IPS-11a (cell line): ENCODE results near the gene ST3GAL4.
"Not testable (repeated sequence)": the region's sequence is repeated elsewhere in the genome, so short reads cannot be mapped to it uniquely, and the experiment has no call there.

Experiments used
- H3K4me3 ChIP-seq: one replicate; pipeline ENCODE4 v1.5.1; 2013; ENCODE audit warnings: low read depth, low read length, control low read depth

ST3GAL4 gene, protein sequence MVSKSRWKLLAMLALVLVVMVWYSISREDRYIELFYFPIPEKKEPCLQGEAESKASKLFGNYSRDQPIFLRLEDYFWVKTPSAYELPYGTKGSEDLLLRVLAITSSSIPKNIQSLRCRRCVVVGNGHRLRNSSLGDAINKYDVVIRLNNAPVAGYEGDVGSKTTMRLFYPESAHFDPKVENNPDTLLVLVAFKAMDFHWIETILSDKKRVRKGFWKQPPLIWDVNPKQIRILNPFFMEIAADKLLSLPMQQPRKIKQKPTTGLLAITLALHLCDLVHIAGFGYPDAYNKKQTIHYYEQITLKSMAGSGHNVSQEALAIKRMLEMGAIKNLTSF

DNA sequence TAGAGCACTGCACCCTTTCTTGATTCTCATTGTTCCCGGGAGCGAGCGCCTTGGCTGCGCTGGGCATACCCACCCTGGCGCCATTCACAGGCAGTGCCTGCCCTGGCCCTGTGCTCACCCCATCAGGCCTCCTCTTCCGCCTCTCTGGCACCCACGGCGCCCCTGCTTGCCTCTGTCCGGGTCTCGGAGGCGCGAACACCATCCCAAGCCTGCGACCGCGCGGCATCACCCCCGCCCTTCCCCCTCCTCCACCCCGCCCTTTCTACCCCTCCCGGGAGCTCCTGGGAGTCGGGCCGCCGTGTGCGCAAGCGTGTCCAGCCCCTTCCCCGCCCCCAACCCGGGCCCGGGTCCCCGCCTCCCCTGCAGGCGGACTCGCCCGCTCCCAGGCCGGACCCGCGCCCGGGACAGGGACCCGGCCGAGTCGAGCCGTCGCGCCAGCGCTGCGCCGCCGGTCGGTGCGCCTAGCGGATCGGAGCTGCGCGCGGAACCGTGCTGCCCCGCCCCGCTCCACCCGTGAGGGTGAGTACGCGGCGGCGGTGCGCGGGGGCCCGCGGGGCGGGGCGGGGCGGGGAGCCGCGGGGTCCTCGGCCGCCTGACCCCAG lies at the start of gene ST3GAL4:
Gene ST3GAL4 (plus strand): TSS at position 363 of the 602 bp plus-strand sequence. CDS start 50,470 bp downstream, outside the sequence.
- peak within 1 kb of the TSS; percentile 85 for H3K4me3 ChIP-seq

DNA sequence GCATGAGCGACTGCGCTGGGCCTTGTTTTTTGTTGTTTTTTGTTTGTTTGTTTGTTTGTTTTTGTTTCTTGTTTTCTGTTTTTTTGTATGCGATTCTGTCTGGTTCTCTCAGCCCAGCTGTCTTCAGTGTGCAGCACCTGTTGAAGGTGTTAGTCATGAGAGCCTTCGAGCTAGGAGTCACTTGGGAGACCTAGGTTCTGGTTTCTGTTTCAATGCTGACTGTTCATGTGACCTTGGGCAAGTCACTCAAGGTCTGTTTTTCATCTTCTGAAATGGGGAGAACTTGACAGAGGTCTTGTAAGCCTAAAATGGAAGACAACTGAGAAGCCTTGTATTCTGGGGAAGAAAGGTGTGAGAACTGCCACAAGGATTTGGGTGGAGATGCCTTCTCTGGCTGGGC lies 49.8 kb upstream of the ST3GAL4 start:
- H3K4me3 ChIP-seq = no peak overlapping the region

DNA sequence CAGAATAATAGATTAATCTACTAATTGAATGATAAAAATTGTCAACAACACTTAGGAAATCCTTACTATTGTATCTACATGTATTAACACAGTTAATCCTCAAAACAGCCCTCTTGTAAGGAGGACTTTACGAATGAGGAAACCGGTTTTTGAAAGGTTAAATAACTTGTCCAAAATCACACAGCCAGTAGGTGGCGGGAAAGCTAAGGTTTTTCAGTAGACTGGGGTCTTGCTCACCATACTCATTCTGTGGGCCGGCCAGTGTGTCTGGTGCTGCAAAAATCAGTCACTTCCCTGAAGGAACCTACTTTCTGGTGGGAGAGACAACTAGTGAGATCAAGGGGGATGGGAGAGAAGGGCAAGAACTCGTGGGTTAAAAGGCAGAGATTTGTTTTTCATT lies 47.8 kb upstream of the ST3GAL4 start:
- no peak overlapping the region for H3K4me3 ChIP-seq

DNA sequence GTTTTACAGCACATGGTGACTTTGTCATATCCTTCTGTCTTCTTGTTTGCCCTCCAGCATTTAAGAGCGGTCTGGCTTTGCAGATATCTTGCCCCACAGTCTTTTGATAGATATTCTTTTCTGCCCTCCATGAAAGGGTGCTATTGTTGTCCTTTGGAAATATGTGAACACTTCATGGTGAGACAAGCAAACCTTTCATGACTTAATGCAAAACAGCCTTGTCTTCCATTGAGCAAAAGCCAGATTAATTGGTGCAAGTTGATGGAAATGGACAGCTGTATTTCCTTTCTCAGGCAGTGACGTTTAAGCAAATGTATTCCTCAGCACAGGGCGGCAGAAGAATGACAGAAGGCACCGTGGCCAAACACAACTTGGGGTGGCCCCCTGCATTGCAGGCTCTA lies 47.2 kb upstream of the ST3GAL4 start:
- H3K4me3 ChIP-seq = no peak overlapping the region

DNA sequence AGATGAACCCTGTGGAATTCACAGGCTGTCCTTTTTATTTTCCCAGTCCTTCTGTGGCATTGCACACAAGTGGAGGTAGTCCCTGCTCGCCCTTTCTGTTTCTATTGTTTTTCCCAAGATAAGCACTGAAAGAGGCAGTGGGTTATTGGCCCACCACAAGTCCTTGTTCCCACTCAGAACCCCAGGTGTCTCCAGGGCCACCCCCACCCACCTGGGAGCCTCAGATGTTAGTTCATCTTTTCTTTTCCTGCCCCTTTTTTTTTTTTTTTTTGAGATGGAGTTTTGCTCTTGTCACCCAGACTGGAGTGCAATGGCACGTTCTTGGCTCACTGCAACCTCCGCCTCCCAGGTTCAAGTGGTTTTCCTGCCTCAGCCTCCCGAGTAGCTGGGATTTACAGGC lies 46.7 kb upstream of the ST3GAL4 start:
- not testable (repeated sequence) for H3K4me3 ChIP-seq

DNA sequence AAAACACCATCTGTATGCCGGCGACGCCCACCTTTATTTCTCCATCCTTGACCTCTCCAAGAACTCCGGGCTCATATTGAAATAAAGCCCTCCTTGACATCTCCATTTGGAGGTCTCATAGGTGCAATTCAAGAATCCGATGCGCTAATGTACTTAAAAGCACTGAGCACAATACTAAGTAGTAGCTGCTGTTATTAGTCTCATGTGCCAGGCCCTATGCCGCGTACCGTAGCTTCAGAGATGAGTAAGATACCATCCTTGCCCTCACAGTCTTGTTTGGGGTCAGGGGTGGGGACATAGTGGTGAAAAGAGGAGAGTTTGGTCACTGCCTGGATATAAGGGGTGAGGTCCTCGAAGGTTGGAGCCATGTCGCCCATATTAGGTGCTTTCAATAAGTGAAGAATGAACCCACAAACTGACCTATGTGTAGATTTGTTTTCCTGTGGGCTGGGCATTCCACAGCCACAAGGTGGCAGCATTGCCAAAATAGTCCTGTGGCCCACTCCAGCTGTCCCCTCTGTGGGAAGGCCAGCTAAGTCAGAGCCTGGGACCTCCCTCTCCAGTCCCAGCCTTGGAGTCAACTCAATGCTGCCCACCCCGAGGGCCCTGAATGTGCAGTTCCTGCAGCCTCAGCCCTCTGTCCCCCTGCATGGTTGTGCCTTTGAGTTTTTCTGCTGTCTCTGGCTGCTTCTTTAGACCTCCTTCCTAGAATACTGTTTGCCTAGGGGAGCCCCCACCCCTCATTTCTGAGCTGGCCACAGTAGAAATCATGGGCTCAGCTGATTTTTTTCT lies 45.1 kb upstream of the ST3GAL4 start:
- H3K4me3 ChIP-seq = no peak overlapping the region

DNA sequence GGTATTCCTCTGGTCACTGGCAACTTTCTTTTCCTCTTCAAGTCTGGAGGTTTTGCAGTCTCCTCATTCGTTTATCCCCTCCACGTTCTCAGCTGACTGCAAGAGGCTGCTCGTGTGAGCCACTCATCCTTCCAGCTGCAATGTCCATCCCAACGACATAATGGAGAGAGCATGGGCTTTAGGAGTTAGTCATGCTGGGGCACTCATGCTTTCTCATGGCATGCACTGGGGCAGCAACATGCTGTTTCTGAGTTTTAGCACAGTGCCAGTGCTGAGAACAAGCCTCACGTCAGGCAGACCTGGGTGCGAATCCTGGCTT lies 44.5 kb upstream of the ST3GAL4 start:
- no peak overlapping the region for H3K4me3 ChIP-seq

DNA sequence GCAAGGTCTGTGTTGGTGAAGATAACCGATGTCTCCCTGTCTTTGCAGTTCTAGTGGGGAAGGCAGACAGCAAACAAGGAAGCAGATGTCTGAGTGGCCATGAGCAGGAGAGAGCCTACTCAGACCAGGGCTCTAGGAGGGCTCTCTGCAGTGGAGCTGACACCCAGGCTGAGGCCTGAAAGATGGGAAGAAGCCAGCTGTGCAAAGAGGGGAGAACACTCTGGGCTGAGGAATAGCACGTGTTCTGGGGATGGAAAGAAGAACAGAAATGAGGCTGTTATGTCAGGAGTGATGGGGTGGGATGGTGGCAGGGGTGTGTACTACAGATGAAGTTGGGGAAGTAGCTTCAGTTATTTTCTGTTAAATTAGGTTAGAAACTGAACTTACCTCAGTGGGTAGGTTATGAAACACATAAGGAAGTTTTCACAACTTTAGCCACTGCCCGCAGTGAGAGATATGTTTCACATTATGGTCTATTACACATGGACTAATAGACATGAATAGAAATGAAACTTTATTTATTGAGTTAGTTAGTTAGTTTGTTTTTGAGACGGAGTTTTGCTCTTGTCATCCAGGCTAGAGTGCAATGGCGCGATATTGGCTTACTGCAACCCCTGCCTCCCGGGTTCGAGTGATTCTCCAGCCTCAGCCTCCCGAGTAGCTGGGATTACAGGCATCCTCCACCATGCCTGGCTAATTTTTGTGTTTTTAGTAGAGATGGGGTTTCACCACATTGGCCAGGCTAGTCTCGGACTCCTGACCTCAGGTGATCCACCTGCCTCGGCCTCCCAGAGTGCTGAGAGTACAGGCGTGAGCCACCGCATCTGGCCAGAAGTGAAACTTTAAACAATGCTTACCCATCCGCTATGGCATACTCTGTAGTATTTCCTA lies 43.8 kb upstream of the ST3GAL4 start:
- H3K4me3 ChIP-seq = no peak overlapping the region

DNA sequence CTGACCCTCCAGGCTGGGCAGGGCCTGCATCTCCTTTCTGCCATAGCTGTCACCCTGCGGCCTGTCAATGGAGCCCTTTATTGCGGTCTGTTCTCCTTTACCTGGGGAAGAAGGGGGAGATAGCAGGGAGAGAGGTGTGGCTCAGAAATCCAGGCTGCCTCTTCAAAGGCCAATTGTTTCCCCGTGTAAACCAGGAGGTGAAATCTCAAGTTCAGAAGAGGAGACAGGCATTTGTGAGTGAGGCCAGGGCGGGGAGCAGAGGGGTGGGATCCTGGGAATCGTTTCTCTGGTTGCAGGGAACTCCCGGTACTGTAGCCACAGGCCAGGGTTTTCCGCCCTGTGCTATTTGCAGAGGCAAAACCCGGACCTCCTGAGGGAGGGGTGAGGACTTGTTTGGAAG lies 42.5 kb upstream of the ST3GAL4 start:
- H3K4me3 ChIP-seq = no peak overlapping the region

DNA sequence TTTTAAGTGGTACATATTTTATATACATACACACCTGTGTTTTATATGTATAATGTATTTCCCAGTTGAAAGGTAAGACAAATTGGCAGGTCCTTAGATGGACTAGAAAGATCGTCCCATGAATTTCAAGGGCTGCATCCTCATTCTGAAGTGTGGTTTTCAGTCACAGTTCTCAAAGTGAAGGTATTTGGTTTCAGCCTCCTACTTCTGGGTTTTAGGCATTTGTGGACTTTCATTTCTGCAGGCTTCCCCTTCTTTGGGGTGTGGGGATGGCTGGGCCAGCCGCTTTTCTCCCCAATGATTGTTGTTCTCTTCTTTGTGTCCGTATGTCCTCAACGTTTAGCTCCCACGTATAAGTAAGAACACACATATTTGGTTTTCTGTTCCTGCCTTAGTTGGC lies 41.7 kb upstream of the ST3GAL4 start:
- no peak overlapping the region for H3K4me3 ChIP-seq

DNA sequence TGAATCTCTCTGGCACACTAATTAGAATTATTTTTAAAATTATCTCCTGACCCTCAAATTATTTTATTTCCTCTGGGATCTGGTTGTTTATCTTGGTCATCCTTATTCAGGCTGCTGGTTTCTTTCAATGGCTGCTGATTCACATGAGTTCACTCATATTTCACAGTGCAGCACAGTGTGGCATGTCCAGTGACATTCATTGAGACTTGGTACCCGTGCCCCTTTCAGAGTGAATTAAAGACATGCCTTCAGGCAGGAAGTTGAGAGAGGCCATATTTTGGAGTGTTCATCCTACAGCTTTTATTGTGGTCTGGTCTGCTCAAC lies 38.1 kb upstream of the ST3GAL4 start:
- no peak overlapping the region for H3K4me3 ChIP-seq

DNA sequence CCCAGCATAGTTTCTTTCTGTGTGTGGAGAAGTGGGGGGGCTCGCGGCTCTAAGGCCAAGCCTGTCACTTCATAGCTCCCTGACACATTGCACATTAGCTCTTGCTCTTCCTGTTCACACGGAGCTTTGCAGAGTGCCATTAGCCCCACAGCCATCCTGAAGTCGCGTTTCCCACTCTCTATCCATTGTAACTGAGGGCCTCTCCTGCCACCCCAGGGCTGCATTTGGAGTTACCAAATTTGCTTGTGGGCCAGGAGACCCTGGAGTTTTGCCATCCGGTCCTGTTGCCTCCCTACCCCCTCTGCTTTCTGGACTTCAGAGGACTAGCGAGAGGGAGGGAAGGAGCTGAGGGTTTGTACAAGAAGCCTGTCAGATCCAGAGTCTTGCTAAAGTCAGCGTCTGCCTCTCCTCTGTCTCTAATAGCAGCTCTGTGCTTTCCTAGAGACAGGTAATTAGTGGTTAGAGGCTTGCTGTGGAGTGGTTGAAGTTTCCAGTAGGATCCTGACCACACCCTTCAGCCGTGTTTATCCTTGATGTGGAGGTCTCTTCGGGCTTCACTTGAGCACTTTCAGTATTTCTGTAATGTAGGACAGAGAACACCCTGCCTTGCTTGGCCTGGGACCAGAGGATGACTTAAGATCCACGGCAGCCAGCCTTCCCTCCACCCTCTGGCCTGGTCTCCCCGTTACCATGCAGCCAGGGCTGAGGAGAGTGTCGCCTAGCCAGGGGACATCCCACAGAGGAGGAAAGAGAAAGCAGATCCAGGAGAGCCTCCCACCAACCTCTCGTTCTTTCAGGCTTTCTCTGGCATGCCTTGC lies 37.5 kb upstream of the ST3GAL4 start:
- H3K4me3 ChIP-seq = no peak overlapping the region

DNA sequence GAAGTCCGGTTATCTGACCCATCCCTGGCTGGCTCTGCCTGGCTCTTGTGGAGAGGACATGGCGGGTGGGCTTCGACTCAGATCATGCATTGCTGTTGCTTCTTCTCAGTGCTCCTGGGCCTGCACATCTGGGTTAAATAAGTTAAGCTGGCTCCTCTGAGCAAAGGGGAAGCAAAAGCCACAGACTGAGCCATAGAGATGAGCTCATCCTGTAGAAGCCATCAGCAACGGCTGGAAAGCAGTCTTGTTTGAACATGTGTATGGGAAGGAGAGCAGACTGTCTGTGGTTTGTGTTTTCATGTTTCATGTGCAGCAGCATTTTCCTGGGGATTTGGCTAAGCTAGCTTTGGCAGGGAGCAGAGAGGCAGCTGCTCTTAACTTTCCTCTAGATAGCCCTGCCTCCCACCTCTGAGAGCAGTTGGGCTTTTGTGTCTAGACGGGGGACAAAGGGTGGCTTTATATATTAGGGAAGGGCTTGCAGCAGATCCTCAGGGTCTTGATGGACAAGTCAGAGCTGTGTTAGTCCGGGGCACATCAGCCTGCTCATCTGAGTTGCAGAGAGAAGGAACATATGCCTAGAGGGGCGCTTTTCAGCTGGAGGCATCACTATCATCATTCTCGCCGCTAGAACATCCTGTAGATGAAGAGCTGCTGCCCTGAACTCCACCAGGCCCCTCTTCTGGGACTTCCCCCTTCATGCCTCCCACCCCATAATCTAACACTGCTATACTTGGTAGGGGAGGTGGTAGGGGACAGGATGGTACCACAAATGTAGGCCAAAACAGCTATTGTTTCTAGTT lies 36.7 kb upstream of the ST3GAL4 start:
- no peak overlapping the region for H3K4me3 ChIP-seq

DNA sequence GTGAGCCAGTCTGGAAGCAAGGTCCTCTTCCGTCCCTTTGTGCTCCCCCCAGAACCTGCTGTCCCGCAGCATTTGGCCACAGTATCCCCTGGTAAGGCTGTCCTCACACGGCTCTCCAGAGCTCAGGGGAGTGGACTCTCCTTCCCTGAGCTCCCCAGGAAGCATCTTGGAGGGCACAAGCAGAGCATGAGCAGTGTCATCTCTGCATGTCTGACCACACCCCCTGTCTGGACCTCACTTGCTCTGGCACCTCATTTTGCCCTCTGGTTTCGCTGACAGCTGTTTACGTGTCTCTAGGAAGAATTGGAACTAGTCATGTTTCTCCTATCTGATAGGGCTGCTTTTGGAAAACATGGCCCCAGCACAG lies 36.1 kb upstream of the ST3GAL4 start:
- H3K4me3 ChIP-seq = no peak overlapping the region

DNA sequence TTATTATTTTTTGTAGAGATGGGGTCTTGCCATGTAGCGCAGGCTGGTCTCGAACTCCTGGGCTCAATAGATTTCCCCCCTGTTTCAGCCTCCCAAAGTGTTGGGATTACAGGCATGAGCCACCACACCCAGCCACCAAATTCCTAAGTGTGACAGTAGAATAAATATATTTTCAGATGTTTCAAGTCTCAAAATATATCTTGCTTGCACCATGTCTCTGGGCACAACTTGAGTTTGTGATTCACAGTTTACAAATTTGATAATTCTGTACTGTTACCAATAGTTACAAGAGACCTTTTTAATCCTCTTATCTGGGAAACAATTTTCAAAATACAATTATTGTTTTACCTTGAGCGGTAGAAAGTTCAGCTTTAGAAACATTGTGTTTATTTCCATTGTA lies 32.5 kb upstream of the ST3GAL4 start:
- no peak overlapping the region for H3K4me3 ChIP-seq

DNA sequence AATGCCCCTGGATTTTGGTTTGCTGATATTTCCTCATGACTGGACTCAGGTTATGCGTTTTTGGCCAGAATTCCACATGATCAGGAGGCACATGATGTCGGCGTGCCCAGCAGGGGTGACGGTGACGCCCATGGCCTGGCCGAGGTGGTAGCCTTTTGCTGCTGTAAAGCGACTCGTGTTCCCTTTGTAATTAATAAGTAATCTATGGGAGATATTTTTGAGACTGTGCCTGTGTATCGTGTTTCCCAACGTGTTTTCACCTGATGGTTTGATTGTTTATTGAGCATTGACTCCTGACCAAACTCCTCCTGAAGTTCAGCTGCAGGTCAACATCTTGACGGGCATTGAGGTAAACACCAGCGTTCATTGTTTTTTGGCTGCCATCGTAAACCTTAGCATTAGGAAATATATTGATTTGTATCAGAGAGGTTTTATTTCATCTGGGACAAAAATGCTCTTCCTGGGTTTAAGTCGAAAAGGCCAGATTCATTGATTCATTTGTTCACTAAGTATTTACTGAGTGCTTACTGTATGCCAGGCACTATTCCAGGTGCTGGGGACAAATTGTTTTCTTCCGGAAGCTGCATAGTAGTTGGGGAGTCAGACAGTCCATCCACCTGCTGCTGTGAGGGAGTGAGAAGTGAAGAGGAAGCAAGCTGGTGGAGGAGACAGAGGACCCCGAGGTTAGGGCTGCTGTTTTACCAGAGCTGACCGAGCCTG lies 28.0 kb upstream of the ST3GAL4 start:
- H3K4me3 ChIP-seq = no peak overlapping the region

DNA sequence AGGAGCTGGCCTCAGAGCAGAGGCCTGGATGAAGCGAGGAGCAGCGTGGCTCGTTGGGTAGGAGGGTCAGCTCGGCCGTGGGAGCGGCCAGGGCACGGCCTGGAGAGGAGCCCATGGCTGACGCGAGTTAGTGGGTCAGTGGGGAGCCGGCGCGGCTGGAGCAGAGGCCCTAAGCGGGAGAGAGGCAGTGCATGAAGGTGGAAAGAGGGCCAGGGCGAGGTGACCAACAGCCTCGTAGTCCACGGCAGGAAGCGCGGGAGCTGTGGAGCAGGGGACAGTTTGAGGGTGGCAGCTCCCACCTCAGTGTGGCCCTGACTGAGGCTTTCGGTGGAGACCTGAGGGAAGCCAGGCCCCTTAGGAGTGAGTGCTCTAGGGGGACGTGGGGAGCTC lies 27.5 kb upstream of the ST3GAL4 start:
- no peak overlapping the region for H3K4me3 ChIP-seq

DNA sequence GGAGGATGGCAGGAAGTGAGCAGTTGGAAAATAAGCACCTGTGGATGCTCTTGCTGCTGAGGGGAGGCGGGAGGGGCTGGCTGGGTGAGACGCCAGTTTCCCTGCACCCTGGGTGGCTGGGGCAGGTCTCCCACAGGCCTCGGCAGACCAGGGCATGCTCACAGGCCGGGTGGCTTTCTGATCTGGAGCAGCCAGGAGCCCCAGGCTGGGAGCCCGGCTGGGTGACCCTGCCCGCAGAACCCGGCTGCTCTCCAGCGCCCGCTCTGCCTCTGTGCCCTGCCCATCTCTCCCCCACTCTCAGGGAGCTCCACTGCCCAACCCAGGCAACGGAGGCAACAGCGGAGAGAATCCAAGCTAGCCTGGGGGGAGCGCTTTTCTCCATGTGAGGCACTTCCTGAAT lies 27.0 kb upstream of the ST3GAL4 start:
- H3K4me3 ChIP-seq = no peak overlapping the region
